HEK293 (cell line): Measurements from ENCODE around the gene CPEB4.

Experiments used
- BCL11A ChIP-seq: fragments of 450-650 bp; formaldehyde crosslinking; IDR thresholded peaks from 2 replicates; pipeline ENCODE4 v1.5.1; 2016; ENCODE audit warnings: low read depth, missing biosample characterization, missing genetic modification characterization
- CTCF ChIP-seq: fragments of 450-650 bp; formaldehyde crosslinking; IDR thresholded peaks from 2 replicates; pipeline ENCODE4 v1.5.1; 2016; ENCODE audit warnings: missing biosample characterization, missing genetic modification characterization
- MYNN ChIP-seq: fragments of 450-650 bp; formaldehyde crosslinking; IDR thresholded peaks from 2 replicates; pipeline ENCODE4 v1.5.1; 2016; ENCODE audit warnings: missing biosample characterization, missing genetic modification characterization, borderline replicate concordance
- PBX3 ChIP-seq: sonication (generic); formaldehyde crosslinking; IDR thresholded peaks from 2 replicates; pipeline ENCODE4 v1.8.1; 2022; ENCODE audit warnings: mild to moderate bottlenecking, moderate library complexity, missing genetic modification reagents
- SALL2 ChIP-seq: fragments of 450-650 bp; formaldehyde crosslinking; IDR thresholded peaks from 2 replicates; pipeline ENCODE4 v1.5.0; 2017; ENCODE audit warnings: missing biosample characterization, mild to moderate bottlenecking, missing genetic modification characterization, borderline replicate concordance
- WT1 ChIP-seq: fragments of 450-650 bp; formaldehyde crosslinking; IDR thresholded peaks from 2 replicates; pipeline ENCODE4 v1.5.1; 2016; ENCODE audit warnings: missing biosample characterization, missing genetic modification characterization
- YY1 ChIP-seq: fragments of 450-650 bp; formaldehyde crosslinking; IDR thresholded peaks from 2 replicates; pipeline ENCODE4 v1.5.1; 2018; ENCODE audit warnings: missing biosample characterization, missing genetic modification characterization
- ZBTB11 ChIP-seq: fragments of 450-650 bp; formaldehyde crosslinking; conservative IDR thresholded peaks from 2 replicates; pipeline ENCODE4 v1.5.1; 2016; ENCODE audit warnings: low read depth, missing biosample characterization, missing genetic modification characterization
- ZEB2 ChIP-seq: fragments of 450-650 bp; formaldehyde crosslinking; IDR thresholded peaks from 2 replicates; pipeline ENCODE4 v1.5.1; 2016; ENCODE audit warnings: missing biosample characterization, missing genetic modification characterization
- ZNF133 ChIP-seq: fragments of 450-650 bp; formaldehyde crosslinking; IDR thresholded peaks from 2 replicates; pipeline ENCODE4 v1.5.1; 2016; ENCODE audit warnings: missing biosample characterization, missing genetic modification characterization
- ZNF146 ChIP-seq: fragments of 450-650 bp; formaldehyde crosslinking; IDR thresholded peaks from 2 replicates; pipeline ENCODE4 v1.5.1; 2016; ENCODE audit warnings: missing biosample characterization, missing genetic modification characterization
- ZNF18 ChIP-seq: fragments of 450-650 bp; formaldehyde crosslinking; IDR thresholded peaks from 2 replicates; pipeline ENCODE4 v1.5.1; 2016; ENCODE audit warnings: missing biosample characterization, missing genetic modification characterization
- ZNF549 ChIP-seq: fragments of 450-650 bp; IDR thresholded peaks from 2 replicates; pipeline ENCODE4 v1.5.1; 2018; ENCODE audit warnings: missing biosample characterization, missing genetic modification characterization, mild to moderate bottlenecking, inconsistent platforms, moderate library complexity
- ZNF629 ChIP-seq: fragments of 450-650 bp; formaldehyde crosslinking; IDR thresholded peaks from 2 replicates; pipeline ENCODE4 v1.5.1; 2017; ENCODE audit warnings: missing biosample characterization, missing genetic modification characterization

- TF ChIP-seq YY1 (tag by site-specific recombination): no peak
- no peak for TF ChIP-seq CTCF (tag by site-specific recombination)
- TF ChIP-seq ZNF146 (tag by site-specific recombination): no peak
- TF ChIP-seq MYNN (tag by site-specific recombination): no peak
- no peak for TF ChIP-seq PBX3
- no peak for TF ChIP-seq BCL11A
- TF ChIP-seq ZNF549: no peak
- TF ChIP-seq ZNF629 (tag by site-specific recombination): no peak
- TF ChIP-seq ZNF18 (tag by site-specific recombination): no peak
- TF ChIP-seq SALL2: no peak
- TF ChIP-seq ZEB2 (tag by site-specific recombination): no peak
- no peak for TF ChIP-seq ZNF133 (tag by site-specific recombination)
- TF ChIP-seq ZBTB11 (tag by site-specific recombination): no peak
- TF ChIP-seq WT1 (tag by site-specific recombination): no peak
These were observed 36.4 kb upstream of the CPEB4 start for GRCh38 chr5:173851595-173852243.
